Body of pancreas (tissue), 4 donors: ENCODE data around the gene PHACTR3. TPM values are rescaled to one million over a fixed set of nuclear protein-coding genes. Genes with fewer than 3 reads are reported as not detected.

Experiments used
- ATAC-seq: fragments of 150-250 bp; one replicate; pipeline ENCODE4 v1.9.1; 2016
- DNase-seq, 4 donors: peaks; one replicate each; pipeline ENCODE4 v3.0.0-alpha.2; 2019
- H3K27ac ChIP-seq, 4 donors: fragments of 200-600 bp; sonication (generic); 1 replicate in 3 of 4; 2 replicates in 1 of 4; pipeline versions ENCODE4 v1.5.1 to v1.6.1; 2016 to 2019; ENCODE audit warnings: mild to moderate bottlenecking in 1 of 4, mixed read lengths in 1 of 4, moderate library complexity in 1 of 4
- H3K27me3 ChIP-seq, 2 donors: fragments of 200-600 bp; sonication (generic); one replicate each; pipeline ENCODE4 v1.6.0; 2016; ENCODE audit warnings: mild to moderate bottlenecking in 1 of 2
- H3K36me3 ChIP-seq, 2 donors: fragments of 200-600 bp; sonication (generic); replicated peaks in 1 of 2; 2 replicates each; pipeline ENCODE4 v1.5.1; 2016; ENCODE audit warnings: low read depth in 2 of 2; ENCODE audit not compliant: insufficient read depth in 1 of 2
- H3K4me1 ChIP-seq: fragments of 200-600 bp; sonication (generic); one replicate; pipeline ENCODE4 v1.6.0; 2016
- H3K4me3 ChIP-seq, 2 donors: fragments of 200-600 bp; sonication (generic); 1 replicate in 1 of 2; 2 replicates in 1 of 2; pipeline ENCODE4 v1.5.1; 2016 to 2019
- H3K9me3 ChIP-seq, 3 donors: fragments of 200-600 bp; sonication (generic); 1 replicate in 2 of 3; 2 replicates in 1 of 3; pipeline ENCODE4 v1.5.1; 2016
- POLR2A ChIP-seq, 3 donors: fragments of 450-650 bp; IDR thresholded peaks; one replicate each; pipeline ENCODE4 v1.6.1; 2016; ENCODE audit warnings: antibody characterized with exemption in 3 of 3, mild to moderate bottlenecking in 2 of 3
- WGBS, 2 donors: methylation state at CpG; one replicate each; pipeline ENCODE4 v1.1.5; 2017; 5-methylcytosine and 5-hydroxymethylcytosine counted together
- intact Hi-C: fragments of 100-400 bp; cut with DNase I; formaldehyde crosslinking; loops from one replicate; pipeline ENCODE4 v1.15.1; 2023
- total RNA-seq, 2 donors: library from RNA; depleted of rRNA; stranded (reverse); fragments of >200 nt; gene quantifications; one replicate each; pipeline ENCODE4 v1.1.0, GENCODE V29; 2016
- TF ChIP-seq, protein P1 (sequence below), 7 experiments: fragments of 450-650 bp in 4 of 7; fragments of 200-600 bp in 3 of 7; sonication (generic) in 3 of 7; IDR thresholded peaks; one replicate each; pipeline ENCODE4 v1.5.1; 2016 to 2019; ENCODE audit warnings: antibody characterized with exemption in 7 of 7

The PHACTR3 gene
- total RNA-seq, 2 donors from 2014 or later: 0.52 to 0.66 TPM

DNA sequence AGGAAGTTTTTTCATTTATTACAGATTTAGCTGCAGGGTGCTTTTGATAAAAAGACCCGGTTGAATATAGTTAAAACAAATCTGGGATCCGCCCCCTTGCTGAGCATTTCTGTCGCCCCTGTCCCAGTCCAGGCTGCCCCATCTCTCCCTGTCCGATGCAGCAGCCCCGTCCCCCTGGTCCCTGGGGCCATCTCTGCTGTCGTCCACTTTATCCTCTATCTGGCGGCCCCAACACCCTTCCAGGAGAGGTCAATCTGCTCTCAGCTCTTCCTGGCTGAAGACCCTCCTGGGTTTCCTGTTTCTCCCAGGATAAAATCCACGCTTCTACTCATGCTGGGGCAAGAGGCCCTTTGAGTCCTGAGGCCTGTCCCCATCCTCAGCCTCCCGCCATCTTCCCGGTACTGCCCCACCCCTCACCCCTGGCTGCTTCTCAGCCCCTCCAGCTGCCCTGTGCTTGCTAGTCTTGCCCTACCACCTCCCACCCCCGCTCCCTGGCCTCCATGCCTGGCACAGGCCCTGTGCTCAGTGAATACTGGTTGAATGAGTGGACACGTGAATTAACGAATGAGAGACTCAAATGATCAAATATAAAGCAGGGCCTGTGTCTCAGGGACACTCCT is 16.0 kb upstream of the PHACTR3 start:
- no peak overlapping the region for H3K27ac ChIP-seq
- H3K9me3 ChIP-seq: no peaks in the 10 kb centered on the region
- no peaks in the 10 kb centered on the region for H3K36me3 ChIP-seq
- intact Hi-C loops: no loop called here
- no peak for TF ChIP-seq POLR2A (IDR thresholded peaks at IDR 0.05)
- TF ChIP-seq, protein P1, sequence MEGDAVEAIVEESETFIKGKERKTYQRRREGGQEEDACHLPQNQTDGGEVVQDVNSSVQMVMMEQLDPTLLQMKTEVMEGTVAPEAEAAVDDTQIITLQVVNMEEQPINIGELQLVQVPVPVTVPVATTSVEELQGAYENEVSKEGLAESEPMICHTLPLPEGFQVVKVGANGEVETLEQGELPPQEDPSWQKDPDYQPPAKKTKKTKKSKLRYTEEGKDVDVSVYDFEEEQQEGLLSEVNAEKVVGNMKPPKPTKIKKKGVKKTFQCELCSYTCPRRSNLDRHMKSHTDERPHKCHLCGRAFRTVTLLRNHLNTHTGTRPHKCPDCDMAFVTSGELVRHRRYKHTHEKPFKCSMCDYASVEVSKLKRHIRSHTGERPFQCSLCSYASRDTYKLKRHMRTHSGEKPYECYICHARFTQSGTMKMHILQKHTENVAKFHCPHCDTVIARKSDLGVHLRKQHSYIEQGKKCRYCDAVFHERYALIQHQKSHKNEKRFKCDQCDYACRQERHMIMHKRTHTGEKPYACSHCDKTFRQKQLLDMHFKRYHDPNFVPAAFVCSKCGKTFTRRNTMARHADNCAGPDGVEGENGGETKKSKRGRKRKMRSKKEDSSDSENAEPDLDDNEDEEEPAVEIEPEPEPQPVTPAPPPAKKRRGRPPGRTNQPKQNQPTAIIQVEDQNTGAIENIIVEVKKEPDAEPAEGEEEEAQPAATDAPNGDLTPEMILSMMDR (IDR thresholded peaks at IDR 0.05): no peak
- no peaks in the 10 kb centered on the region for H3K27me3 ChIP-seq
- ATAC-seq (no peak), DNase-seq (no peak)
- H3K4me1 ChIP-seq: no peaks in the 10 kb centered on the region
- H3K4me3 ChIP-seq: no peak overlapping the region
- 71 to 81% methylated on average over 12 to 13 of the region's 13 CpGs for WGBS, 2 donors

DNA sequence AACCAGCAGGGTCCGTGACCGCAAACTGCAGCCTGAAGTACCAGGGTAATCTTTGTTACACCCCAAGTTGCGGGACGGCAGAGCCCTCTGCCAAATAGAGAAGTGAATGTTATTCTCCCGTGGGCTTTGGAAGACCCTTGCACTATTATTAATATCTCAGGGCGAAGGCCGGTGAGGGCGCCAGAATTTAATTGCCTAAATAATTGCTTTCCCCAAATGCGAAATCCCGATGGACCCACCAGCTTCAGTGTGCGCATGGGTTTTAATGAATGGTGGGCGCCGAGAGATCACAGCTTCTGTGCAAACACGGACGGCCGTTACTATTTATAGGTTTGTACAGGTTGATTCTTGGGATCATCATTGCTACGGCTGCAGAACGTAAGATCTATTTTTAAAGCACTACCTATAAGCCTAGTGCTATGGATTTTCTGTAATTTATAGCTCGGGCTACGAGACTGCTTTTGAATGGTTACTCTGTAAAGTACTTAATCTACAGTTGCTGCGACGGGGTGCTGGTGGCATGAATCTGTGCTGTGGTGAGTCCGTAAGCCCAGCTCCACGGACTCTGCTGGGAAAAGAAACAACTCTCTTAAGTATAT is 15.2 kb upstream of the PHACTR3 start:
- Histone ChIP-seq H3K27ac (no peak overlapping the region), H3K27me3 (no peaks in the 10 kb centered on the region), H3K36me3 (no peaks in the 10 kb centered on the region), H3K4me1 (no peaks in the 10 kb centered on the region), H3K9me3 (no peaks in the 10 kb centered on the region), H3K4me3 (no peak overlapping the region)
- no peak for TF ChIP-seq POLR2A (IDR thresholded peaks at IDR 0.05)
- TF ChIP-seq, protein P1 (IDR thresholded peaks at IDR 0.05): no peak
- 82 to 84% methylated on average over 24 of the region's 24 CpGs for WGBS, 2 donors
- no peak for ATAC-seq
- no peak for DNase-seq
- intact Hi-C loops: no loop called here

DNA sequence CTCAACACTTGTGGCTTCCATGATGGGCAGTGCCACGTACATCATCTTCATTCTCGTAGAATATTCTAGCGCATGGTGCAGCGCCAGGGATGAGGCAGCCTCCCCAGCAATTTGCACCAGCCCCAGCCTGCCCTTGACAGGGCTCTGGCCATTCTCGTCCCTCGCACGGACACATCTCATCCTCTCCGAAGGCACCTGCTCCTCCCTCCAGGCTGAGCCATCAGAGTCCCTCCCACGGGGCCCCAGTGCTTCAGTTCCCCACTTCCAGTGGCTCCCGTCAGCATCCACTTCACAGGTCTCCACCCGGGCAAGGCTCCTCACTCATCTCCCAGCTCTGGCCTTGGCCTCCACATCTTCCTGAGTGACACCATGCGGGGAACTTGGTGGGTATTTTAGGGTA is 13.3 kb upstream of the PHACTR3 start:
- 75 to 79% methylated on average over 12 of the region's 12 CpGs for WGBS, 2 donors
- ATAC-seq (no peak), DNase-seq (no peak)
- no peaks in the 10 kb centered on the region for H3K9me3 ChIP-seq
- H3K4me3 ChIP-seq: no peak overlapping the region
- no peaks in the 10 kb centered on the region for H3K36me3 ChIP-seq
- no peaks in the 10 kb centered on the region for H3K27me3 ChIP-seq
- H3K27ac ChIP-seq: no peak overlapping the region
- H3K4me1 ChIP-seq: no peaks in the 10 kb centered on the region
- TF ChIP-seq POLR2A (IDR thresholded peaks at IDR 0.05): no peak
- TF ChIP-seq, protein P1 (IDR thresholded peaks at IDR 0.05): no peak
- intact Hi-C loops: no loop called here

DNA sequence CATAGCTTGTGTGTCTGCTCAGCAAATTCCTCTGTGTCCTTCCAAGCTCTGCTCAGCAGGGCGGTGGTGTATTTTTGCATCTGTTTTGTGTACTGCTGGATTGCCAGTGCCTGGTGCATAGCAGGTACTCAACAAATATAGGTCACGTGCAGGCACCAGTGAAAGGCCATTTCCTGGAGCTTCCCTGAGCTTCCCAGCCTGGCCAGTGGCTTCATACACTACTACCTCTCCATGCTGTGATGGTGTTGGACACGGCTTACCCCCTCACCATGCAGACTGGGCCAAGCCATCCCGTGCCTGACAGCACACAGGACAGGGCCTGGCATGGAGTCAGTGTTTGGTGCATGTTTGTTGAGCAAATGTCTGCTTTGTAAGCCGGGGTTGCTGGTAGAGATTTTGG is 7.7 kb upstream of the PHACTR3 start:
- ATAC-seq: no peak
- DNase-seq: no peak
- WGBS, 2 donors: 42 to 48% methylated on average over 5 of the region's 5 CpGs
- TF ChIP-seq, protein P1 (IDR thresholded peaks at IDR 0.05): no peak
- no peak for TF ChIP-seq POLR2A (IDR thresholded peaks at IDR 0.05)
- no peaks in the 10 kb centered on the region for H3K4me1 ChIP-seq
- H3K27me3 ChIP-seq: no peaks in the 10 kb centered on the region
- no peak overlapping the region for H3K27ac ChIP-seq
- no peaks in the 10 kb centered on the region for H3K36me3 ChIP-seq
- no peaks in the 10 kb centered on the region for H3K9me3 ChIP-seq
- no peak overlapping the region for H3K4me3 ChIP-seq
- intact Hi-C loops: no loop called here

DNA sequence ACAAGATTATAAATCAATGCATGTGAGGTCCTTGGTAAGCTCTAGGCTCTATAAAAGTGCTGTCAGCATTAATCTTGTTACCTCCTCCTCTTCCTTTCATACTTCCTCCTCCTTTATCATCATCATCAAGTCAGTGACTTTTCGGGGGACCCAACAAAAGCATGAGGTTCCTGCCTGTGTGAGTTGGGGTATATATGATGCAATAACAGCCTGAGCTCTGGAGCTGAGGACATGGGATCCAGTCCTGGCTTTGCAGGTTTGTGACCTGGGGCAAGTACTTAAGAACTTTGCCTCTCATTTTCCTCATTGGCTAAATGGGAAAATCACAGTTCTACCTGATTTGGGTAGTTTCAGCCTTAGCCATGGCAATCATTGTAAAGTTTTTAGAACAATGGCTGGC is 7.1 kb upstream of the PHACTR3 start:
- H3K9me3 ChIP-seq: no peaks in the 10 kb centered on the region
- no peaks in the 10 kb centered on the region for H3K4me1 ChIP-seq
- 29 to 76% methylated on average over 1 of the region's 1 CpG for WGBS, 2 donors
- H3K27ac ChIP-seq: no peak overlapping the region
- no peak for ATAC-seq
- no peak for DNase-seq
- intact Hi-C loops: no loop called here
- H3K27me3 ChIP-seq: no peaks in the 10 kb centered on the region
- TF ChIP-seq POLR2A (IDR thresholded peaks at IDR 0.05): no peak
- TF ChIP-seq, protein P1 (IDR thresholded peaks at IDR 0.05): no peak
- H3K36me3 ChIP-seq: no peaks in the 10 kb centered on the region
- no peak overlapping the region for H3K4me3 ChIP-seq
